Breast epithelium (tissue), 3 donors: ENCODE results near the gene NCEH1.

ENCODE experiments used
- POLR2AphosphoS5 ChIP-seq, 3 donors: sonication (generic); formaldehyde crosslinking; IDR thresholded peaks; one replicate each; pipeline ENCODE4 v1.6.1; 2017; ENCODE audit warnings: antibody characterized with exemption in 3 of 3
- TF ChIP-seq, protein P1 (sequence below), 3 donors: fragments of 450-650 bp; IDR thresholded peaks; one replicate each; pipeline ENCODE4 v1.5.1; 2016 to 2017; ENCODE audit warnings: antibody characterized with exemption in 3 of 3, mild to moderate bottlenecking in 3 of 3, moderate library complexity in 3 of 3

DNA sequence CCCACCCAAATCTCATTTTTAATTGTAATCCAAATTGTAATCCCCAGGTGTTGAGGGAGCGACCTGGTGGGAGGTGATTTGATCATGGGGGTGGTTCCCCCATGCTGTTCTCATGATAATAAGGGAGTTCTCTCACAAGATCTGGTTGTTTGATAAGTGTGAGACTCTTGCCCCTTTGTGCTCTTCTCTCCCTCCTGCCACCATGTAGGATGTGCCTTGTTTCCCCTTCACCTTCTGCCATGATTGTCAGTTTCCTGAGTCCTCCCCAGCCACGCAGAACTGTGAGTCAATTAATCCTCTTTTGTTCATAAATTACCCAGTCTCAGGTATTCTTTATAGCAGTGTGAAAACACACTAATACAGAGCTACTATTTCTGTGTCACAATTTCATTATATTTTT, 88.7 kb downstream of the NCEH1 start:
- TF ChIP-seq, protein P1, sequence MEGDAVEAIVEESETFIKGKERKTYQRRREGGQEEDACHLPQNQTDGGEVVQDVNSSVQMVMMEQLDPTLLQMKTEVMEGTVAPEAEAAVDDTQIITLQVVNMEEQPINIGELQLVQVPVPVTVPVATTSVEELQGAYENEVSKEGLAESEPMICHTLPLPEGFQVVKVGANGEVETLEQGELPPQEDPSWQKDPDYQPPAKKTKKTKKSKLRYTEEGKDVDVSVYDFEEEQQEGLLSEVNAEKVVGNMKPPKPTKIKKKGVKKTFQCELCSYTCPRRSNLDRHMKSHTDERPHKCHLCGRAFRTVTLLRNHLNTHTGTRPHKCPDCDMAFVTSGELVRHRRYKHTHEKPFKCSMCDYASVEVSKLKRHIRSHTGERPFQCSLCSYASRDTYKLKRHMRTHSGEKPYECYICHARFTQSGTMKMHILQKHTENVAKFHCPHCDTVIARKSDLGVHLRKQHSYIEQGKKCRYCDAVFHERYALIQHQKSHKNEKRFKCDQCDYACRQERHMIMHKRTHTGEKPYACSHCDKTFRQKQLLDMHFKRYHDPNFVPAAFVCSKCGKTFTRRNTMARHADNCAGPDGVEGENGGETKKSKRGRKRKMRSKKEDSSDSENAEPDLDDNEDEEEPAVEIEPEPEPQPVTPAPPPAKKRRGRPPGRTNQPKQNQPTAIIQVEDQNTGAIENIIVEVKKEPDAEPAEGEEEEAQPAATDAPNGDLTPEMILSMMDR (IDR thresholded peaks at IDR 0.05) = no peak
- no peak for TF ChIP-seq POLR2AphosphoS5 (IDR thresholded peaks at IDR 0.05)
